GM10266 (cell line): ENCODE results near the gene ERP27.
A peak's percentile ranks its signal among the peaks of the same experiment; 100 is the strongest.

Experiments used
- DNase-seq: peaks from one replicate; pipeline ENCODE4 v3.0.0; 2012; ENCODE audit errors: extremely low spot score
- TF ChIP-seq, protein P1 (sequence below): IDR thresholded peaks from 2 replicates; pipeline ENCODE4 v1.5.1; 2012; ENCODE audit warnings: mild to moderate bottlenecking, low read depth; ENCODE audit not compliant: control insufficient read depth, insufficient read depth; ENCODE audit errors: missing control alignments

ERP27 gene

GRCh38 chr12:14893506-14894250 is 44.7 kb downstream of the ERP27 start:
- DNase-seq, result no peak
- TF ChIP-seq, protein P1, sequence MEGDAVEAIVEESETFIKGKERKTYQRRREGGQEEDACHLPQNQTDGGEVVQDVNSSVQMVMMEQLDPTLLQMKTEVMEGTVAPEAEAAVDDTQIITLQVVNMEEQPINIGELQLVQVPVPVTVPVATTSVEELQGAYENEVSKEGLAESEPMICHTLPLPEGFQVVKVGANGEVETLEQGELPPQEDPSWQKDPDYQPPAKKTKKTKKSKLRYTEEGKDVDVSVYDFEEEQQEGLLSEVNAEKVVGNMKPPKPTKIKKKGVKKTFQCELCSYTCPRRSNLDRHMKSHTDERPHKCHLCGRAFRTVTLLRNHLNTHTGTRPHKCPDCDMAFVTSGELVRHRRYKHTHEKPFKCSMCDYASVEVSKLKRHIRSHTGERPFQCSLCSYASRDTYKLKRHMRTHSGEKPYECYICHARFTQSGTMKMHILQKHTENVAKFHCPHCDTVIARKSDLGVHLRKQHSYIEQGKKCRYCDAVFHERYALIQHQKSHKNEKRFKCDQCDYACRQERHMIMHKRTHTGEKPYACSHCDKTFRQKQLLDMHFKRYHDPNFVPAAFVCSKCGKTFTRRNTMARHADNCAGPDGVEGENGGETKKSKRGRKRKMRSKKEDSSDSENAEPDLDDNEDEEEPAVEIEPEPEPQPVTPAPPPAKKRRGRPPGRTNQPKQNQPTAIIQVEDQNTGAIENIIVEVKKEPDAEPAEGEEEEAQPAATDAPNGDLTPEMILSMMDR, result no peak

- TF ChIP-seq, protein P1, result no peak
- DNase-seq, result no peak
These were observed 45.4 kb downstream of the ERP27 start for GRCh38 chr12:14892726-14893505.

- TF ChIP-seq, protein P1, result no peak
These were observed 47.6 kb downstream of the ERP27 start for GRCh38 chr12:14890701-14891100.

GRCh38 chr12:14886271-14886670 is 52.1 kb downstream of the ERP27 start:
- TF ChIP-seq, protein P1, result no peak
- DNase-seq, result no peak

More at GRCh38 chr12:14890701-14891100, 47.6 kb downstream of the ERP27 start:
- DNase-seq, result no peak

GRCh38 chr12:14885718-14886221 is 52.6 kb downstream of the ERP27 start, which contains the start of gene MGP:
Gene MGP (minus strand): TSS chr12:14885854. CDS start chr12:14885791, 63 bp downstream.
- no peak for DNase-seq
- TF ChIP-seq, protein P1, result no peak

GRCh38 chr12:14884458-14884878 is 53.9 kb downstream of the ERP27 start:
- peak; percentile 16 for DNase-seq
- TF ChIP-seq, protein P1, result no peak
